HG03135 (cell line): ENCODE results near the gene GLUD1.
"Not testable (repeated sequence)": the region's sequence is repeated elsewhere in the genome, so short reads cannot be mapped to it uniquely, and the experiment has no call there.

Source experiments
- ATAC-seq: cut with Tn5 transposase; IDR thresholded peaks from one replicate; pipeline ENCODE4 v1.9.1; 2021; ENCODE audit warnings: mild to moderate bottlenecking, moderate library complexity; ENCODE audit not compliant: unreplicated experiment

GLUD1 gene

GRCh38 chr10:87090779-87091178 is 3.9 kb downstream of the GLUD1 start:
- ATAC-seq, result no peak

- no peak for ATAC-seq
These were observed 4.9 kb downstream of the GLUD1 start for GRCh38 chr10:87089746-87090145.

- ATAC-seq, result no peak
These were observed 9.1 kb downstream of the GLUD1 start for GRCh38 chr10:87085537-87085936.

- ATAC-seq, result peak; percentile 70
These were observed 10.3 kb downstream of the GLUD1 start for GRCh38 chr10:87084291-87084782.

- ATAC-seq, result peak; percentile 34
These were observed 10.9 kb downstream of the GLUD1 start for GRCh38 chr10:87083576-87084290.

- not testable (repeated sequence) for ATAC-seq
These were observed 12.4 kb downstream of the GLUD1 start for GRCh38 chr10:87082219-87082618.

GRCh38 chr10:87081574-87081973 is 13.1 kb downstream of the GLUD1 start:
- not testable (repeated sequence) for ATAC-seq

- not testable (repeated sequence) for ATAC-seq
These were observed 14.0 kb downstream of the GLUD1 start for GRCh38 chr10:87080621-87081020.

GRCh38 chr10:87079106-87079836 is 15.4 kb downstream of the GLUD1 start:
- ATAC-seq, result no peak

- ATAC-seq, result not testable (repeated sequence)
These were observed 18.2 kb downstream of the GLUD1 start for GRCh38 chr10:87076421-87076820.

- no peak for ATAC-seq
These were observed 22.2 kb downstream of the GLUD1 start for GRCh38 chr10:87072449-87072848.

- no peak for ATAC-seq
These were observed 26.4 kb downstream of the GLUD1 start for GRCh38 chr10:87068281-87068680.

GRCh38 chr10:87066865-87067264 is 27.8 kb downstream of the GLUD1 start:
- no peak for ATAC-seq

- ATAC-seq, result no peak
These were observed 28.5 kb downstream of the GLUD1 start for GRCh38 chr10:87066178-87066577.

- ATAC-seq, result no peak
These were observed 30.0 kb downstream of the GLUD1 start for GRCh38 chr10:87064651-87065050.

GRCh38 chr10:87060280-87060928 is 34.2 kb downstream of the GLUD1 start:
- ATAC-seq, result no peak

- no peak for ATAC-seq
These were observed 35.2 kb downstream of the GLUD1 start for GRCh38 chr10:87059401-87059800.

GRCh38 chr10:87058171-87058570 is 36.5 kb downstream of the GLUD1 start:
- no peak for ATAC-seq

- ATAC-seq, result no peak
These were observed 40.0 kb downstream of the GLUD1 start for GRCh38 chr10:87054373-87055295.

- no peak for ATAC-seq
These were observed 41.0 kb downstream of the GLUD1 start for GRCh38 chr10:87053577-87054181.
